Panc1 (cell line): ENCODE data around the gene SART1.

ENCODE experiments used
- POLR2AphosphoS5 ChIP-seq: IDR thresholded peaks from 2 replicates; pipeline ENCODE4 v1.6.1; 2012; ENCODE audit warnings: mild to moderate bottlenecking, low read depth, low read length, moderate library complexity
- SIN3A ChIP-seq: IDR thresholded peaks from 2 replicates; pipeline ENCODE4 v1.6.1; 2012; ENCODE audit warnings: low read depth, mild to moderate bottlenecking, low read length, moderate library complexity, borderline replicate concordance; ENCODE audit not compliant: insufficient read depth
- TCF7L2 ChIP-seq: IDR thresholded peaks from 2 replicates; pipeline ENCODE4 v1.6.1; 2011; ENCODE audit warnings: mild to moderate bottlenecking, low read depth, low read length, inconsistent platforms
- TF ChIP-seq, protein P1 (sequence below): fragments of 450-650 bp; IDR thresholded peaks from 2 replicates; pipeline ENCODE4 v1.5.1; 2017; ENCODE audit warnings: mild to moderate bottlenecking
- TF ChIP-seq, protein P2 (sequence below), 2 experiments: IDR thresholded peaks; 2 replicates each; pipeline ENCODE4 v1.6.1; 2011 to 2012; ENCODE audit warnings: low read depth in 2 of 2, control low read depth in 1 of 2, low read length in 1 of 2, mild to moderate bottlenecking in 1 of 2, moderate library complexity in 1 of 2; ENCODE audit not compliant: insufficient read depth in 1 of 2

DNA sequence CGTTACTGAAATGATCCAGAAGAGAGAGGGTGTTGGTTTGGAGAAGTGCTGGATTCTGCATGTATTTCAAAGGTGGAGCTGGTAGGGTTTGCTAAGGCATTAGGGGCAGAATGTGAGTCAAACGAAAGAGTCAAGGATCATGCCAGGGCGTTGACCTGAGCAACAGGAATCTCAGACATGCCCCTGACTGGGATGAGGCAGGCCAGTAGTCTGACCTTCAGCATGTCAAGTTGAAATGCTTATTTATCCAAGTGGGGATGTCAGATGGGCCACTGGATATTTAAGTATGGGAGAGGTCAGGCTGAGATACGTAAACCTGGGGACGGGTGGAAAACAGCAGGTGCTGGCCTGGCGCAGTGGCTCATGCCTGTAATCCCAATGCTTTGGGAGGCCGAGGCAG, 19.0 kb upstream of the SART1 start:
- TF ChIP-seq, protein P1, sequence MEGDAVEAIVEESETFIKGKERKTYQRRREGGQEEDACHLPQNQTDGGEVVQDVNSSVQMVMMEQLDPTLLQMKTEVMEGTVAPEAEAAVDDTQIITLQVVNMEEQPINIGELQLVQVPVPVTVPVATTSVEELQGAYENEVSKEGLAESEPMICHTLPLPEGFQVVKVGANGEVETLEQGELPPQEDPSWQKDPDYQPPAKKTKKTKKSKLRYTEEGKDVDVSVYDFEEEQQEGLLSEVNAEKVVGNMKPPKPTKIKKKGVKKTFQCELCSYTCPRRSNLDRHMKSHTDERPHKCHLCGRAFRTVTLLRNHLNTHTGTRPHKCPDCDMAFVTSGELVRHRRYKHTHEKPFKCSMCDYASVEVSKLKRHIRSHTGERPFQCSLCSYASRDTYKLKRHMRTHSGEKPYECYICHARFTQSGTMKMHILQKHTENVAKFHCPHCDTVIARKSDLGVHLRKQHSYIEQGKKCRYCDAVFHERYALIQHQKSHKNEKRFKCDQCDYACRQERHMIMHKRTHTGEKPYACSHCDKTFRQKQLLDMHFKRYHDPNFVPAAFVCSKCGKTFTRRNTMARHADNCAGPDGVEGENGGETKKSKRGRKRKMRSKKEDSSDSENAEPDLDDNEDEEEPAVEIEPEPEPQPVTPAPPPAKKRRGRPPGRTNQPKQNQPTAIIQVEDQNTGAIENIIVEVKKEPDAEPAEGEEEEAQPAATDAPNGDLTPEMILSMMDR: no peak
- no peak for TF ChIP-seq POLR2AphosphoS5
- TF ChIP-seq SIN3A: no peak
- TF ChIP-seq, protein P2, sequence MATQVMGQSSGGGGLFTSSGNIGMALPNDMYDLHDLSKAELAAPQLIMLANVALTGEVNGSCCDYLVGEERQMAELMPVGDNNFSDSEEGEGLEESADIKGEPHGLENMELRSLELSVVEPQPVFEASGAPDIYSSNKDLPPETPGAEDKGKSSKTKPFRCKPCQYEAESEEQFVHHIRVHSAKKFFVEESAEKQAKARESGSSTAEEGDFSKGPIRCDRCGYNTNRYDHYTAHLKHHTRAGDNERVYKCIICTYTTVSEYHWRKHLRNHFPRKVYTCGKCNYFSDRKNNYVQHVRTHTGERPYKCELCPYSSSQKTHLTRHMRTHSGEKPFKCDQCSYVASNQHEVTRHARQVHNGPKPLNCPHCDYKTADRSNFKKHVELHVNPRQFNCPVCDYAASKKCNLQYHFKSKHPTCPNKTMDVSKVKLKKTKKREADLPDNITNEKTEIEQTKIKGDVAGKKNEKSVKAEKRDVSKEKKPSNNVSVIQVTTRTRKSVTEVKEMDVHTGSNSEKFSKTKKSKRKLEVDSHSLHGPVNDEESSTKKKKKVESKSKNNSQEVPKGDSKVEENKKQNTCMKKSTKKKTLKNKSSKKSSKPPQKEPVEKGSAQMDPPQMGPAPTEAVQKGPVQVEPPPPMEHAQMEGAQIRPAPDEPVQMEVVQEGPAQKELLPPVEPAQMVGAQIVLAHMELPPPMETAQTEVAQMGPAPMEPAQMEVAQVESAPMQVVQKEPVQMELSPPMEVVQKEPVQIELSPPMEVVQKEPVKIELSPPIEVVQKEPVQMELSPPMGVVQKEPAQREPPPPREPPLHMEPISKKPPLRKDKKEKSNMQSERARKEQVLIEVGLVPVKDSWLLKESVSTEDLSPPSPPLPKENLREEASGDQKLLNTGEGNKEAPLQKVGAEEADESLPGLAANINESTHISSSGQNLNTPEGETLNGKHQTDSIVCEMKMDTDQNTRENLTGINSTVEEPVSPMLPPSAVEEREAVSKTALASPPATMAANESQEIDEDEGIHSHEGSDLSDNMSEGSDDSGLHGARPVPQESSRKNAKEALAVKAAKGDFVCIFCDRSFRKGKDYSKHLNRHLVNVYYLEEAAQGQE (IDR thresholded peaks at IDR 0.05; ENCODE audit: insufficient read depth in 1 of 2, low read depth in 2 of 2, low read length in 1 of 2): no peak
- no peak for TF ChIP-seq TCF7L2
